Prostate gland (tissue), 2 donors: ENCODE data around the gene BCLAF3.

Experiments used
- CTCF ChIP-seq, 4 experiments: fragments of 200-600 bp in 2 of 4; fragments of 450-650 bp in 2 of 4; sonication (generic) in 2 of 4; IDR thresholded peaks; 1 replicate in 3 of 4; 2 replicates in 1 of 4; pipeline ENCODE4 v1.5.1; 2016 to 2019; ENCODE audit warnings: antibody characterized with exemption in 4 of 4, mild to moderate bottlenecking in 2 of 4, moderate library complexity in 2 of 4
- POLR2A ChIP-seq: fragments of 450-650 bp; IDR thresholded peaks from one replicate; pipeline ENCODE4 v1.6.1; 2016; ENCODE audit warnings: antibody characterized with exemption, mild to moderate bottlenecking

DNA sequence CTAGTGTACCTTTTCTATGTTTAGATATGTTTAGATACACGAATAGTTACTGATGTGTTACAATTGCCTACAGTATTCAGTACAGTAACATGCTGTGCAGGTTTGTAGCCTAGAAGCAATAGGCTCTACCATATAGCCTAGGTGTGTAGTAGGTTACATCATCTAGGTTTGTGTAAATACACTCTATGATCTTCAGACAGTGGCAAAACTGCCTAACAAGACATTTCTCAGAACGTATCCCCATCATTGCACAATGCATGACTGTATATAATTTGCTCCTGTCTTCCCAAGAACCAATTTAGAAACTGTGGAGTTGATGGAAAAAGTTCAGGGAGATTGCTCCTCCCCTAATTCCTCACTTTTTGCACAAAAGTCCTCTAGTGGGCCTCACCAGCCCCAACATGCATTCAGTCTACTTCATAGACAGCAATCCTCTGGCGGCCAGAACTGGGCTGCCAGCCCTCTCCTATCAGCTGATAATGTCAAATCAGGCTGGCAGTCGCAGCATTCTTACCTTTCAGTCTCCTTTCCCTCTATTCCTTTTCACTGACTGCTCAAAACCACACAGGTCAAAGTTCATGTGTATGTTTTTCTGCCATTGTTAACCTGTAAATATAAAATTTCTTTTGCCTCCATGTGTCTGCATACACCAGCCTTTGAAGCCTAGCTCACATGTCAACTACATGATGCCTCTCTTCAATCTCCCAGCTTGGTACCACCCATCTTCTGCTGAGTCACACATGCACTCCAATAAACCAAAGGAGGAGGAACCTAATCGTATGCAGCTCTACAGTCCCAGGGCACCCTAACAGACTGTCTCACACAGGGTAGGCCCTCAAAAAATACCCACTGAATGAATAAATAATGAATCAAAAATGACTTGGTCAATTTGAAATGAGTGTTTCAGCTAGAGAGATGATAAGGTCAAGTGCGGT is 32.0 kb downstream of the BCLAF3 start:
- no peak for TF ChIP-seq CTCF (IDR thresholded peaks at IDR 0.05)
- TF ChIP-seq POLR2A: no peak
